KMS-11 (cell line): Measurements from ENCODE around the gene GABRA5.

Experiments used
- H2AFZ ChIP-seq: fragments of 200-600 bp; sonication (generic); 2 replicates; pipeline ENCODE4 v1.6.1; 2016; ENCODE audit warnings: antibody characterized with exemption, mixed run types, low read depth
- H3K27ac ChIP-seq: fragments of 200-600 bp; sonication (generic); 2 replicates; pipeline ENCODE4 v1.6.1; 2016; ENCODE audit warnings: mild to moderate bottlenecking, mixed run types
- H3K27me3 ChIP-seq: fragments of 200-600 bp; sonication (generic); 2 replicates; pipeline ENCODE4 v1.6.1; 2017; ENCODE audit warnings: mild to moderate bottlenecking, low read depth, mixed run types, moderate library complexity; ENCODE audit not compliant: insufficient read depth
- H3K36me3 ChIP-seq: fragments of 200-600 bp; sonication (generic); 2 replicates; pipeline ENCODE4 v1.6.1; 2017; ENCODE audit warnings: mild to moderate bottlenecking, mixed run types; ENCODE audit not compliant: insufficient read depth
- H3K4me1 ChIP-seq: fragments of 200-600 bp; sonication (generic); 2 replicates; pipeline ENCODE4 v1.6.1; 2016; ENCODE audit warnings: mild to moderate bottlenecking, low read depth, mixed run types; ENCODE audit not compliant: poor library complexity, severe bottlenecking
- H3K4me2 ChIP-seq: fragments of 200-600 bp; sonication (generic); 2 replicates; pipeline ENCODE4 v1.7.0; 2016; ENCODE audit warnings: mild to moderate bottlenecking, mixed run types
- H3K4me3 ChIP-seq: fragments of 200-600 bp; sonication (generic); IDR thresholded peaks from 2 replicates; pipeline ENCODE4 v1.6.1; 2017; ENCODE audit warnings: low read depth, low read length, mixed read lengths; ENCODE audit not compliant: insufficient read depth
- H3K79me2 ChIP-seq: fragments of 200-600 bp; sonication (generic); 2 replicates; pipeline ENCODE4 v1.6.1; 2016; ENCODE audit warnings: low read depth, mixed run types; ENCODE audit not compliant: insufficient read depth
- H3K9ac ChIP-seq: fragments of 200-600 bp; sonication (generic); 2 replicates; pipeline ENCODE4 v1.6.1; 2016; ENCODE audit warnings: mild to moderate bottlenecking, mixed run types
- H4K20me1 ChIP-seq: fragments of 200-600 bp; sonication (generic); 2 replicates; pipeline ENCODE4 v1.6.1; 2016; ENCODE audit warnings: mild to moderate bottlenecking, mixed run types; ENCODE audit not compliant: insufficient read depth
- TF ChIP-seq, protein P1 (sequence below): fragments of 200-600 bp; sonication (generic); conservative IDR thresholded peaks from 2 replicates; pipeline ENCODE4 v1.6.1; 2017; ENCODE audit warnings: low read depth, mild to moderate bottlenecking, antibody characterized with exemption, low read length, moderate library complexity, mixed read lengths

GABRA5 gene

DNA sequence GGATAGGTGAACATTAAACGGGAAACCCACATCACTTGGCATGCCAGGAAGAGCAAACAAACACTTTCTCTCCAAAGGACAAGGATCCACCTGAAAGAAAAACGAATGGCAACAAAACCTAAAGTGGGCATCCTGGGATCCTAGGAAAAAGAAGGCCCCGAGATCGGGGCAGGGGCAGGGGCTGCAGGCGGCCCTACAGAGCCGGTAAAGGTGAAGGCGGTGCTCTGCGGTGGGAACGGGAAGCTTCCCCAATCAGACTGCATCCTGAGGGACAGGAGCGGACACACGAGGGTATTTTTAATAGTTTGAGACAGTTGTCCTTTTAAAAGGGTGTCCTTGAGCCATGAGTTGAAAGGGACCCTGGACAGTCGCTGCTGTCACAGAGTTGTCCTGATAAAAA lies 24.9 kb upstream of the GABRA5 start:
- Histone ChIP-seq H3K4me2 (no peak overlapping the region), H3K27ac (no peak overlapping the region), H3K9ac (no peak overlapping the region), H3K79me2 (no peaks in the 10 kb centered on the region), H4K20me1 (no peaks in the 10 kb centered on the region), H3K27me3 (no peaks in the 10 kb centered on the region), H3K4me1 (no peaks in the 10 kb centered on the region), H3K4me3 (no peak overlapping the region), H2AFZ (no peak overlapping the region), H3K36me3 (no peaks in the 10 kb centered on the region)
- TF ChIP-seq, protein P1, sequence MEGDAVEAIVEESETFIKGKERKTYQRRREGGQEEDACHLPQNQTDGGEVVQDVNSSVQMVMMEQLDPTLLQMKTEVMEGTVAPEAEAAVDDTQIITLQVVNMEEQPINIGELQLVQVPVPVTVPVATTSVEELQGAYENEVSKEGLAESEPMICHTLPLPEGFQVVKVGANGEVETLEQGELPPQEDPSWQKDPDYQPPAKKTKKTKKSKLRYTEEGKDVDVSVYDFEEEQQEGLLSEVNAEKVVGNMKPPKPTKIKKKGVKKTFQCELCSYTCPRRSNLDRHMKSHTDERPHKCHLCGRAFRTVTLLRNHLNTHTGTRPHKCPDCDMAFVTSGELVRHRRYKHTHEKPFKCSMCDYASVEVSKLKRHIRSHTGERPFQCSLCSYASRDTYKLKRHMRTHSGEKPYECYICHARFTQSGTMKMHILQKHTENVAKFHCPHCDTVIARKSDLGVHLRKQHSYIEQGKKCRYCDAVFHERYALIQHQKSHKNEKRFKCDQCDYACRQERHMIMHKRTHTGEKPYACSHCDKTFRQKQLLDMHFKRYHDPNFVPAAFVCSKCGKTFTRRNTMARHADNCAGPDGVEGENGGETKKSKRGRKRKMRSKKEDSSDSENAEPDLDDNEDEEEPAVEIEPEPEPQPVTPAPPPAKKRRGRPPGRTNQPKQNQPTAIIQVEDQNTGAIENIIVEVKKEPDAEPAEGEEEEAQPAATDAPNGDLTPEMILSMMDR: no peak

GRCh38 chr15:26842391-26842790 lies 24.5 kb upstream of the GABRA5 start:
- H3K27me3 ChIP-seq: no peaks in the 10 kb centered on the region
- H2AFZ ChIP-seq: no peak overlapping the region
- no peaks in the 10 kb centered on the region for H3K79me2 ChIP-seq
- H3K9ac ChIP-seq: no peak overlapping the region
- TF ChIP-seq, protein P1: no peak
- H3K4me3 ChIP-seq: no peak overlapping the region
- no peaks in the 10 kb centered on the region for H3K36me3 ChIP-seq
- no peak overlapping the region for H3K4me2 ChIP-seq
- no peaks in the 10 kb centered on the region for H3K4me1 ChIP-seq
- no peak overlapping the region for H3K27ac ChIP-seq
- H4K20me1 ChIP-seq: no peaks in the 10 kb centered on the region

- Histone ChIP-seq H3K4me3 (no peak overlapping the region), H3K9ac (no peak overlapping the region), H3K27ac (no peak overlapping the region), H3K4me1 (no peaks in the 10 kb centered on the region), H3K79me2 (no peaks in the 10 kb centered on the region), H3K36me3 (no peaks in the 10 kb centered on the region), H2AFZ (no peak overlapping the region), H3K27me3 (no peaks in the 10 kb centered on the region), H3K4me2 (no peak overlapping the region), H4K20me1 (no peaks in the 10 kb centered on the region)
- TF ChIP-seq, protein P1: no peak
Observed at GRCh38 chr15:26844901-26845300, 22.0 kb upstream of the GABRA5 start.

DNA sequence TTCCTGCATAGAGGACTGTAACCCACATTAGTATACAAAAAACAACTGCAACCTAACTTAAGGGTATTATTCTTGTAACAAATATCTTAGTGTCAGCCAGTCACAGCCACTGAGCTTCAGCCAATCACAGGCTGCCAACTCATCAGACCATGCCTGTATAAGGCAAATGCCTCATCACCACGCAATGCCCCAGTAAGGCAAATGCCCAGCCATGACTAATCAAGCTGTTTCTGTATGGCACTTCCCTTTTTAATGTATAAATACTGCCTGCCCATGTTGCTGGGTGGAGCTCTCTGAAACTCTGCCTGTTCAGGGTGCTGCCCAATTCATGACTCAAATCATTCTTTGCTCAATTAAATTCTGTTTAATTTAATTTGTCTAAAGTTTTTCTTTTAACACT lies 18.4 kb upstream of the GABRA5 start:
- H3K9ac ChIP-seq: no peak overlapping the region
- TF ChIP-seq, protein P1: no peak
- H3K4me3 ChIP-seq: no peak overlapping the region
- no peak overlapping the region for H2AFZ ChIP-seq
- no peaks in the 10 kb centered on the region for H4K20me1 ChIP-seq
- H3K4me2 ChIP-seq: no peak overlapping the region
- H3K4me1 ChIP-seq: no peaks in the 10 kb centered on the region
- no peak overlapping the region for H3K27ac ChIP-seq
- H3K36me3 ChIP-seq: no peaks in the 10 kb centered on the region
- H3K27me3 ChIP-seq: no peaks in the 10 kb centered on the region
- H3K79me2 ChIP-seq: no peaks in the 10 kb centered on the region
